ENCODE data around the gene GRIN2A.

GRIN2A gene

DNA sequence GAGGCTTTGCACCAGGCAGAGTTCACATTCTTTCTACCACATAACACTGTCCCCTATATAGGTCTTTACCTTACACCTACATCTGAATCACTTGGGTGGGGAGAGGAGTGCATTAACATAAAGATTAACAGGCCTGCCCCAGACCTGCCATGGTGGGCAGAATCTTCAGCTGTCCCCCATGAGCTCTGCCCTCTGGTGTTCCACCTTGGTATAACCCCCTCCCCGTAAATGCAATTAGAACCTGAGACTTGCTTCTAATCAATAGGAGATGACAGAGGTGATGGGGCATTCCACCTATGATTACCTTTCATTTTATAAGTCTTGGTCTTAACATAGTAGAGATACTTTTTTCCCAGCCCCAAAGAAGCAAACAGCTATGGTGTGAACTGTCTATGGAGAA, 20.4 kb upstream of the GRIN2A start:
- H3K27ac ChIP-seq: no peak overlapping the region
- TF ChIP-seq ZFX (IDR thresholded peaks at IDR 0.05; ENCODE audit: borderline replicate concordance): no peak
- TF ChIP-seq, protein P1, sequence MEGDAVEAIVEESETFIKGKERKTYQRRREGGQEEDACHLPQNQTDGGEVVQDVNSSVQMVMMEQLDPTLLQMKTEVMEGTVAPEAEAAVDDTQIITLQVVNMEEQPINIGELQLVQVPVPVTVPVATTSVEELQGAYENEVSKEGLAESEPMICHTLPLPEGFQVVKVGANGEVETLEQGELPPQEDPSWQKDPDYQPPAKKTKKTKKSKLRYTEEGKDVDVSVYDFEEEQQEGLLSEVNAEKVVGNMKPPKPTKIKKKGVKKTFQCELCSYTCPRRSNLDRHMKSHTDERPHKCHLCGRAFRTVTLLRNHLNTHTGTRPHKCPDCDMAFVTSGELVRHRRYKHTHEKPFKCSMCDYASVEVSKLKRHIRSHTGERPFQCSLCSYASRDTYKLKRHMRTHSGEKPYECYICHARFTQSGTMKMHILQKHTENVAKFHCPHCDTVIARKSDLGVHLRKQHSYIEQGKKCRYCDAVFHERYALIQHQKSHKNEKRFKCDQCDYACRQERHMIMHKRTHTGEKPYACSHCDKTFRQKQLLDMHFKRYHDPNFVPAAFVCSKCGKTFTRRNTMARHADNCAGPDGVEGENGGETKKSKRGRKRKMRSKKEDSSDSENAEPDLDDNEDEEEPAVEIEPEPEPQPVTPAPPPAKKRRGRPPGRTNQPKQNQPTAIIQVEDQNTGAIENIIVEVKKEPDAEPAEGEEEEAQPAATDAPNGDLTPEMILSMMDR (IDR thresholded peaks at IDR 0.05): 0 out of 2 replicates have a peak, but pooled peaks have one; percentile 12

DNA sequence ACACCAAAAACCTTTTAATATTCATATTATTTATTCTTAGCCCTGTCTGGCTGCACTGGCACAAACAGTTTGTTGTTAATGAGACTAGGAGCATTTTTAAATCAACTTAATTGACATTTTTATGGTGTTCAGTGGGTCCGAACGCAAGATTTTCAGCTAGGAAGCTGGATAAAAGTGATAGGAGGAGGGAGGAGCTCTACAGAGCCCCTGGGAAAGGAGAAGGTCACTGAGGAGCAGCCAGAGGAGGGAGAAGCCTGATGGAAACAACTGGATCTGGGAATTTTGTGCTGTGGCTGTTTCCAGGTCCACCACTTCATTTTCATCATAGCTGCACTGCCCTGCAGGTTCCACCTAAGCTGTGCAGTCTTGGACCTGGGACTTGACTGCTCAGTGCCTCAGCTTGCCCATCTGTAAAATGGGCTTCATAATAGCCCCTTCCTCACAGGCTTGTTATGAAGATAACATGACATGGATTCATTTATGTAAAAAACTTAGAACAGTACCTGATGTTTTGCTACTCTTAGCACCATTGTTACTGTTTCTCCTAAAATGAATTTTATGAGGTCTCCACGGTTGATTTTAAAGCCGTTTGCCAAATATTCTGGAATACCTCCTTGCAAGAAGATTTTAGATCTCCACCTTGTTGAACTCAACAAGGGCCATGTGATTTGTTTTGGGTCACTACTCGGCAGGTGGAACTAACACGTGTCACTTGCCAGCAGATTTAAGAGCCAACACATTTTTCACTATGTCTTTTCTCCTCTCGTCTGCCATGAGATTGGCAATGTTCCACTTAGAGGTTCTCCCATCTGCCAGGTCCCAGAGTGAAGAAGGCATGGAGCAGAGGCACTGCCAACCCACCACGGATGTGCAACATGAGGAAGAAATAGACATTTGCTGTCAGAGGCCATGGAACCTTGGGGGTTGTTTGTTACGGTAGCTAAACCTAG, 18.7 kb upstream of the GRIN2A start:
- TF ChIP-seq, protein P1 (IDR thresholded peaks at IDR 0.05): no peak
- no peak for TF ChIP-seq ZFX (IDR thresholded peaks at IDR 0.05; ENCODE audit: borderline replicate concordance)
- H3K27ac ChIP-seq: no peak overlapping the region

DNA sequence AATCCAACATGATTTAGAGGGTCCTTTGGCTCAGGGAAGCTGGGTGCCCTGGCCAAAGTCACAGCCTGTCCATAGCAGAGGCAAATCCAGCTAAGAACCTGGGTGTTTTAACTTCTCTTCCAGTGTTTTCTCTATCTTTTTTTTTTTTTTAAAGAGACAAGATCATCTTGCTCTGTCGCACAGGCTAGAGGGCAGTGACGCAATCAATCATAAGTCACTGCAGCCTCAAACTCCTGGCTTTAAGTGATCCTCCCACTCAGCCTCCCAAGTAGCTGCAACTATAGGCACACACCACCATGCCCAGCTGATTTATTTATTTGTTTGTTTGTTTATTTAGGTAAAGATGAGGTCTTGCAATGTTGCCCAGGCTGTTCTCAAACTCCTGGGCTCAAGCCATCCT, 14.8 kb upstream of the GRIN2A start:
- H3K27ac ChIP-seq: no peak overlapping the region
- TF ChIP-seq ZFX (IDR thresholded peaks at IDR 0.05; ENCODE audit: borderline replicate concordance): no peak
- TF ChIP-seq, protein P1 (IDR thresholded peaks at IDR 0.05): no peak

DNA sequence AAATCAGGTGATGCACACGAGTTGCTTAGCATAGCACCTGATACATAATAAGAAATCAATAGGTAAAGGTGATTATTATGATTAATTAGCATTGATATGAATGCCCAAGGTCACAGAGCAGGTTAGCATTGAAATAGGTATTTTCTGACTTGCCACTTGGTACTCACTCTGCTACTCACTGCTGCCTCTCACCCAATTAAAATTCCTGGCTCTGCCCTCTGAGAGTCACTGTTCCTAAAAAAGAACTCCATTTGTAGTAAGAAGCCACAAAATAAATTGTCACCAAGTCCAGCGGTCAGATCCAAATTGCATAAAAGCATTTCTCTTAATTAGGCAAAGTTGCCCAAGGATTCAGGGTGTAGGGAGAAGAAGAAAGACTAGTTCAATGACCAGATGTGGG, 8.9 kb upstream of the GRIN2A start:
- no peak for TF ChIP-seq ZFX (IDR thresholded peaks at IDR 0.05; ENCODE audit: borderline replicate concordance)
- TF ChIP-seq, protein P1 (IDR thresholded peaks at IDR 0.05): no peak
- H3K27ac ChIP-seq: no peak overlapping the region

DNA sequence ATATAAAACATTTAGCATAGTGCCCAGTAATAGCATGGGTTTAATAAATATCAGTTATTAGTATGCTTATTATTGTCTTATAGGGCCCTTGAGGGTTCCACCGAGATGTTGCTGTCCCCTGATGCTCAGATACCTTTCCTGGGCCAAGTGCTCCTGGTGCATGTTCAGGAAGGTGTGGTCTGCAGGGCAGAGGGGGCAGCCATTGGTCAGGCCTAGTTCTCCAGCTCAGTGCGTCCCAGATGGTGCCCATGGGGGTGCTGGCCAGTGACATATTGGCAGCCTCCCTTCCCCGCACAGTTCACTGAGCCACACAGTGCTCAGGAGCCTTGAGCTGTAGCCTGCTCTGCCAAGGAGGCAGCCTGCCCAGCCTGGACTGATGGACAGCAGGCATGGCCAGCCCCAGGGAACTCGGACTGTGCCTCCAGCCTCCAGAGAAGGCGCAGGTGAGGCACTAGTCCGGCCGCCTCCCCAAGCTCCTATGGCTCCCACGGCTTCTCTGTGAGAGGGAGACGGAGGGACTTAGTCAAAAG, 7.7 kb upstream of the GRIN2A start:
- TF ChIP-seq ZFX (IDR thresholded peaks at IDR 0.05; ENCODE audit: borderline replicate concordance): no peak
- TF ChIP-seq, protein P1 (IDR thresholded peaks at IDR 0.05): no peak

DNA sequence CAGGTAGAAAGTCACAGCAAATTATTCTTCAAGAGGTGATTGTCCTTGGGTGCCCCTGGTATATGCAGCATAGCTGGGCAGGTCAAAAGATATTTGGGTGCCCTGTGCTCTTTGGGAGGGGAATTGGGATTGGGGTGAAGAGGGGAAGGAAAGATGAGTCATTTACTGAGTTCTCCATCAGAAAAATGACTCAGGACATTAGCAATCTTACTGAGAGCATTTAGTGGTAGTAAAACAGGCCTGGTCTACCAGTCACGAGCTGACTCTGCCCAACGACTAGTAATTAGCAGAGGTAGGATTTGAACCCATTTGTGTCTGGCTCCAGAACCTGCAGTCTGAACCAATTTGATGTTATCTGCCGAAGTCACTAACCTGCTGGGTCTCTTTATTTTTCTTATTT, 6.0 kb upstream of the GRIN2A start:
- no peak overlapping the region for H3K27ac ChIP-seq
- TF ChIP-seq ZFX (IDR thresholded peaks at IDR 0.05; ENCODE audit: borderline replicate concordance): no peak
- TF ChIP-seq, protein P1 (IDR thresholded peaks at IDR 0.05): no peak

More for the DNA sequence above, 7.7 kb upstream of the GRIN2A start:
- no peak overlapping the region for H3K27ac ChIP-seq
